NCI-H82 treated with DMSO at 0.1 percent for 48 hours (cell line): ENCODE measurements around the gene TRIO.

Experiments used
- DNase-seq: peaks from one replicate; lab custom pipeline; 2025; ENCODE audit not compliant: unreplicated experiment; lab: John Stamatoyannopoulos, UW

The TRIO gene

DNA sequence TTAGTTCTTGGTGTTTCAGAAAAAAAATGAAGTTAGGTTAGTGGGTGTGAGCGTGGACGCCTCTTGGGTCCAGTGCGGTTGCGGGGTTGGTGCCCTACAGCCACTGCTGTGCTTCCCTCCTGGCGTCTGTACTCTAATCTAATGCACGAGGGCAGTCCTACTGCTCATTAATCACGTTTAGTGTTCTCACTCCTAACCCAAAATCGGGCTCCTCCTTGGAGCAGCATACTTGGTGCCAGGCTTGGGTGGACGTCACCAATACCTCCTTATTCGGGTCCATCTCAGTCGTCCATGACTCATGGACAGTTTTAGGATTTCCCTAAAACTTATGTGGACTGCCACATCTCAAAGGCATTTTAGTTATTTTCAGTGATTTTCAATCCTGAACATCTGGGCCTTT, 41.6 kb downstream of the TRIO start:
- no peak for DNase-seq

- DNase-seq, result no peak
Measured at GRCh38 chr5:14185326-14186058, 42.4 kb downstream of the TRIO start.

- DNase-seq, result no peak
Measured at GRCh38 chr5:14186059-14186830, 43.1 kb downstream of the TRIO start.

GRCh38 chr5:14187157-14187556, 44.0 kb downstream of the TRIO start:
- DNase-seq, result no peak

- no peak for DNase-seq
Measured at GRCh38 chr5:14187660-14188059, 44.5 kb downstream of the TRIO start.

GRCh38 chr5:14188778-14189177, 45.6 kb downstream of the TRIO start:
- DNase-seq, result no peak

- DNase-seq, result no peak
Measured at GRCh38 chr5:14189680-14190079, 46.5 kb downstream of the TRIO start.

- DNase-seq, result no peak
Measured at GRCh38 chr5:14190194-14191164, 47.3 kb downstream of the TRIO start.

DNA sequence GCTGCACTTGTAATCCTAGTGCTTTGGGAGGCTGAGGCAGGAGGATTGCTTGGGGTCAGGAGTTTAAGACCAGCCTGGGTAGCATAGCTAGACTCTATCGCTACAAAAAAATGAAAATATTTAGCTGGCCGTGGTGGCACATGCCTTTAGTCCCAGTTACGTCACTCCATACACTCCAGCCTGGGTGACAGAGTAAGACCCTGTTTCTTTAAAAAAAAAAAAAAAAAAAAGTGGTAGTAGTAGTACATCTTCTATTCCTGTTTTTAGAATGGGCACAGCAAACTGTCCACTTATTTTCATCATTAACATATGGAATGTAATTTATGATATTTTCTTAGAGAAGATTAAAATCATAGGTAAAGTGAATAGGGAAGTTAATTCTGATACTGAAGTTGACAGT, 48.2 kb downstream of the TRIO start:
- DNase-seq, result no peak

DNA sequence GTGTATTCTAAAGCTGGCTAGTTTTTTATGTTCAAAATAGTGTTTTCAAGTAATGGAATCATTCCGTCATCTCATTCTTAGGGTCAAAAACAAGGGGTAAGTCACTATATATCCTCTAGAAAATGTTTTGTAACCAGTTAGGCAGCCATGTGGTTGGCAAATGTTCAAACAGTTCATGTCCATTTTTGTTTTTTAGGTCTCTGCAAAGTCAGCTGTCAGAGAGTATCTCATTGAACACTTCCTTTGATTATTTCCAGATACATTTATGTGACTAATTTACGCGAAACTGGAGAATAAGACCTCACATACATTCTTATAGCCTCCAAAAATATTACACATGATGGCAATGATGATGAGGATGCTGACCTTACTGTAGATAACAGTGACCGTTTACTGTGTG, 50.4 kb downstream of the TRIO start:
- no peak for DNase-seq

- DNase-seq, result no peak
Measured at GRCh38 chr5:14195588-14195987, 52.4 kb downstream of the TRIO start.

DNA sequence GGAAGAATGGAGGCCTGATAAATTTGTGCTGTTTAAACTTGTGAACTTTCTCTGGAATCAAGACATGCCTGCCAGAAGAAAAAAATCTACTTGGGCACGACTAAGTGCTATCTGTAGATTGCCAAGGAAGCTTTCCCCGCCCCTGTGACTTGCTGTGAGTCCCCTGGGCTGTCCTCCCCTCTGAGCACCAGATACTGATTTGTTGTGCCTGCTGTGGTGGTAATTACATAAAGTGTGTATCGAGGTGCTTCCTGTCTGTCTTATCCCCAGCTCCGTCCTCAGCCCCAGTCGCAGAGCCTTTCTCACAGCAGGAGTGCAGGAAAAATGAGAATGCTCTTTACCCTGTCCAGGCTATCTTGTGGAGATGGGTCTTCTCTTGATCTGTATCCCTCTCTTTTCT, 53.9 kb downstream of the TRIO start:
- no peak for DNase-seq

- no peak for DNase-seq
Measured at GRCh38 chr5:14199902-14200301, 56.8 kb downstream of the TRIO start.

DNA sequence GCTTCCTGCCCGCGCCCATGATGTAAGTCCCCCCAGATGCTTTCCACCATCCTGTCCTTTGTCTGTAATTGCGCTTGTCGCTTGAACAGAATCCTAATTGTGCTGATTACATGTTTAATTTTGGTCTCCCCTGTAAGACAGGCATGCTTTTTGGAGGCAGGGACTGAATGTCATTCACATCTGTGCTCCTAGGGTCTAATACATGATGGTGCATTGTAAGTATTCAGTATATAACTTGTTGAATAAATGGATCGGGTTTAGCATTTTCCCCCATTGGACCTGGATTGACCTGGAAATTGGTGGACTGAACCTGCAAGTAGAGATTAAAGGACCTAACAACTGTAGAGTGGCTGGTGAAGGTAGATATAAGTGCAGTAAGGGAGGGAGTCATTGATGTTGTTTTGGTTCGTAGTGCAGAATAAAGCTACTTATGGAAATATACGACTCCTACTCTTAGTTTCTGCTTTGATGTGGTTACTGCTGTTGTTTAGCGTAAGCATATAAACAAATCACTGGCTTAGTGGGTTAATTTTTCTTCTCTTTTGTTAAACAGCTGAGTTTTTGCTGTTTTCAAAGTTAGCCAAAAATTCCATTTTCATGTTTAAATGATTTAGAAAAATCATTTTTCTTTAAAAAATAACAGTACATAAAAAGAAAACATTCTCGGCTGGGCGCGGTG, 57.3 kb downstream of the TRIO start:
- no peak for DNase-seq

GRCh38 chr5:14201325-14202045, 58.3 kb downstream of the TRIO start:
- DNase-seq, result no peak

DNA sequence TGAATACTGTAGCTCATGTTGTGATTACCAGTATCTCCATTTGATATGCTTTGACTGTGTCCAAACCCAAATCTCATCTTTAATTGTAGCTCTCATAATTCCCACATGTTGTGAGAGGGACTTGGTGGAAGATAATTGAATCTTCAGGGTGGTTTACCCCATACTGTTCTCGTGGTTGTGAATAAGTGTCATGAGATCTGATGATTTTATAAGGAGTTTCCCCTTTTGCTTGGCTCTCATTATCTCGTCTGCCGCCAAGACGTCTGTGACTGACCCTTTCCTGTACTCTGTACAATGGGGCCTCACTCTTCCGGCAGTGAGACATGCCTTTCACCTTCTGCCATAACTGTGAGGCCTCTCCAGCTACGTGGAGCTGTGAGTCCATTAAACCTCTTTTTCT, 59.3 kb downstream of the TRIO start:
- DNase-seq, result no peak

DNA sequence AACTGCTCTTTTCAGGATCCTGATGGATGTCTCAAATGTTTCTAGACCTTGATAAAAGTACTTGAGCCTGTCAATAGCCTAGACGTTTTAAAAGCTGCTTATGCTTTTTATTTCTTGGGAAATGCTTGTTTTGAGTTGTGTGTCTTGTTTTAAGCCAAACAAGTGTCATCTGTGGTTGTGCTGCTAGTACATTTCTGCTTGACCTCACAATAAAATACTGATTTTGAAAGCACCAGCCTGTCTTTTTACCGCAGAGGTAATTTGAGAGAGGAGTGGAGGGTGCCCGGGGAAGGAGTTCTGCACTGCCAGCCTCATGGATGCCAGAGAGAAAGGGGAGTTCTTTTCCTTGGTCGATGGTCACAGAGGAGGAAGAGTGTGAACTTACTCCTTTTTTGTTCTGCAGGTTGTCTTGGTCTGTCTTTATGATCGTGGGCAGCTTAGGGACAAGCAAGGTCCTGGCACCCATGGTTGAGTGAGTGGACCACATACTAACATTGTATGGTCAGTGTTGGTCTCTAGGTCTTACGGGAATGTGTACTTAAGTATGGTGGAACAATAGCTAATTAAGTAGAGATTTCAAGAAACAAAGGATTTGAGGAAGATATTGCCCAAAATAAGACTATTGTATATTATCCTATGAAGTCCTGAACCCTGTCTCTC, 61.0 kb downstream of the TRIO start:
- no peak for DNase-seq

DNA sequence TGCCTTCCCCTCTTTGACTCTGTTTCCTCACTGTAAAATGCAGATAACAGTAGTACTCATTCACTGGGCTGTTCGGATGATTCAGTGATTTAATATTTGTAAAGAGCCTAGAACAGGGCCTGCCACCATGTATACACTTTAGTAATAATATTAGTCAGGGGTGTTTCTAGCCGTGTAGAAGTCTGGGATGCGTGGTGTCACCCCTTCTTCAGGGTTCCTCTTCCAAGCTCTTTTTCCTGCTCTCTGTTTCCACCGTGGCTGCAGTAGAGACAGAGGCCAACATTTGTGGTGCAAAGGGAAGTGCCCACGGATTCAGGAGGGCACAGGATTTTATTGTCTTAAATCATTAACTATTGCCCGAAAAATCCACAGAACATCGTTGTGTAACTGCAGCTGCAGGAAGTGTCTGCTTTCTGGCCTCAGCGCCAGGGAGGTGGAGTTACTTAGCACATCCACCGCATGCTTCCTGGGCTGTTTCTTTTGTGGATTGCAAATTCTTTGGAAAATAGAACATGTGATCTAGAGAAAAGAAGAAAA, 61.7 kb downstream of the TRIO start:
- DNase-seq, result no peak

- DNase-seq, result no peak
Measured at GRCh38 chr5:14206028-14206725, 63.0 kb downstream of the TRIO start.
